ENCODE results near the gene SP5. TPM values are rescaled to one million over a fixed set of nuclear protein-coding genes. Genes with fewer than 3 reads are reported as not detected.

SP5 gene
- total and polyA plus RNA-seq, 10 of the 15 experiments (the other 5 are each of a cell fraction or from before 2014, with no cell fraction given): not detected

- TF ChIP-seq SKIL (IDR thresholded peaks at IDR 0.05; ENCODE audit: low read depth, poor library complexity, severe bottlenecking) (no peak), PML (IDR thresholded peaks at IDR 0.05; ENCODE audit: low read length) (no peak), CEBPZ (IDR thresholded peaks at IDR 0.05; ENCODE audit: low read depth, low read length) (no peak), EGR1 (IDR thresholded peaks at IDR 0.05; ENCODE audit: borderline replicate concordance in 1 of 2, low read depth in 2 of 2, low read length in 2 of 2) (no peak), CUX1 (IDR thresholded peaks at IDR 0.05; ENCODE audit: insufficient replicate concordance, low read depth, low read length) (no peak), YY1 (IDR thresholded peaks at IDR 0.05; ENCODE audit: low read depth, low read length) (no peak), ELK1 (IDR thresholded peaks at IDR 0.05; ENCODE audit: low read depth, low read length) (no peak), YBX1 (IDR thresholded peaks at IDR 0.05) (no peak), TBL1XR1 (IDR thresholded peaks at IDR 0.05; ENCODE audit: low read depth, low read length) (no peak), CEBPB (IDR thresholded peaks at IDR 0.05; ENCODE audit: borderline replicate concordance in 1 of 2, low read depth in 2 of 2, low read length in 2 of 2) (no peak), CBX5 (IDR thresholded peaks at IDR 0.05; ENCODE audit: low read depth) (no peak), NR2C1 (IDR thresholded peaks at IDR 0.05) (0 out of 2 replicates have a peak, but pooled peaks have one; percentile 12), PKNOX1 (IDR thresholded peaks at IDR 0.05) (no peak), STAT3 (IDR thresholded peaks at IDR 0.05; ENCODE audit: low read depth, low read length) (no peak), POU2F2 (IDR thresholded peaks at IDR 0.05; ENCODE audit: borderline replicate concordance, low read depth, low read length) (no peak)
These were observed 616 bp upstream of the SP5 start (continued) for GRCh38 chr2:170714381-170715061.

Measured in GM12878 (cell line).